HG02642 (cell line): ENCODE data around the gene CLK1.
A peak's percentile ranks its signal among the peaks of the same experiment; 100 is the strongest.
"Not testable (repeated sequence)": the region's sequence is repeated elsewhere in the genome, so short reads cannot be mapped to it uniquely, and the experiment has no call there.

Experiments used
- ATAC-seq: cut with Tn5 transposase; IDR thresholded peaks from one replicate; pipeline ENCODE4 v1.9.1; 2021; ENCODE audit warnings: mild to moderate bottlenecking; ENCODE audit not compliant: unreplicated experiment, poor library complexity

CLK1 gene

GRCh38 chr2:200852605-200853004, 11.9 kb downstream of the CLK1 start:
- no peak for ATAC-seq

- no peak for ATAC-seq
These were observed 12.8 kb downstream of the CLK1 start for GRCh38 chr2:200851398-200852248.

GRCh38 chr2:200850512-200851256, 13.8 kb downstream of the CLK1 start:
- ATAC-seq: no peak

- no peak for ATAC-seq
These were observed 16.5 kb downstream of the CLK1 start for GRCh38 chr2:200847939-200848338.

GRCh38 chr2:200847269-200847668, 17.2 kb downstream of the CLK1 start:
- ATAC-seq: no peak

- no peak for ATAC-seq
These were observed 18.7 kb downstream of the CLK1 start for GRCh38 chr2:200845669-200846325.

GRCh38 chr2:200845194-200845593, 19.3 kb downstream of the CLK1 start:
- ATAC-seq: no peak

- no peak for ATAC-seq
These were observed 20.2 kb downstream of the CLK1 start for GRCh38 chr2:200843993-200844948.

GRCh38 chr2:200839513-200839912, 24.9 kb downstream of the CLK1 start:
- no peak for ATAC-seq

- no peak for ATAC-seq
These were observed 29.8 kb downstream of the CLK1 start for GRCh38 chr2:200834701-200835100.

- no peak for ATAC-seq
These were observed 35.2 kb downstream of the CLK1 start for GRCh38 chr2:200829258-200829655.

- no peak for ATAC-seq
These were observed 35.7 kb downstream of the CLK1 start for GRCh38 chr2:200828572-200829257.

GRCh38 chr2:200828104-200828503, 36.4 kb downstream of the CLK1 start:
- ATAC-seq: no peak

- ATAC-seq: no peak
These were observed 42.7 kb downstream of the CLK1 start for GRCh38 chr2:200821686-200822245.

- no peak for ATAC-seq
These were observed 43.8 kb downstream of the CLK1 start for GRCh38 chr2:200820573-200821234.

- not testable (repeated sequence) for ATAC-seq
These were observed 45.7 kb downstream of the CLK1 start for GRCh38 chr2:200818732-200819131.

GRCh38 chr2:200814917-200815316, 49.5 kb downstream of the CLK1 start:
- ATAC-seq: no peak

GRCh38 chr2:200814276-200814815, 50.1 kb downstream of the CLK1 start:
- ATAC-seq: peak; percentile 22
